ENCODE data around the gene OPRM1. TPM values are rescaled to one million over a fixed set of nuclear protein-coding genes. Genes with fewer than 3 reads are reported as not detected.

OPRM1 gene
- total RNA-seq, 1 experiment from 2014 or later: not detected

DNA sequence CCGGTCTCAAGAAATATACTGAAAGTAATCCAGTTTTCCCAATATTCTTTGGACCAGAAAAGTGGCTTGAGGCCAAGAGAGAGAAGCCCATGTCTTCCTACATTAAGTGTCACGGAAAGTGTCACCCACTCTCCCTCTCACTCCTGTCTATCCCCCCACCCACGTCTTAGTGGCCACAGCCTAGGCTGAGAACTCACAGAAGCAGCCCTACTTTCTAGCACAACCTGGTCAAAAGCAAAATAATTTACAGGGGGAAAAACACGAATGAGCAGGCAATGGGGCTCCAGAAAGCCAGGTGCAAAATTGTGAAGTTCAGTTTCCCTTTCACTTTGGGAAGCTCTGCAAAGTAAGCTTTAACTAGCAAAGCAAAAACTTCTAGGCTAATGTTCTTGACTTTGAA is 118.0 kb downstream of the OPRM1 start:
- POLR2A ChIA-PET: no interaction called here
- Histone ChIP-seq H3K36me3 (ENCODE audit: control insufficient read depth, insufficient read depth, low read length) (no peaks in the 10 kb centered on the region), H3K27me3 (ENCODE audit: control insufficient read depth, insufficient read depth, low read length) (no peaks in the 10 kb centered on the region), H3K27ac (ENCODE audit: low read length) (no peak overlapping the region), H3K4me3 (ENCODE audit: low read depth in 2 of 2, low read length in 2 of 2) (no peak overlapping the region; a peak in 1 of 4 replicates), H3K4me1 (ENCODE audit: control insufficient read depth, insufficient read depth, low read length) (no peaks in the 10 kb centered on the region), H3K9me3 (ENCODE audit: control insufficient read depth, insufficient read depth, low read depth, low read length) (no peaks in the 10 kb centered on the region)
- no TSS peak for BruUV-seq (replicated peaks)
- in situ Hi-C loops (cut with HindIII; ENCODE audit: low pct_unique_long_range_greater_than_20kb, low sequenced_read_pairs) (no loop called here), intact Hi-C loops (cut with micrococcal nuclease; ENCODE audit: unreplicated experiment) (loop anchor here (10.0 kb wide), 2 partner anchors 348 to 518 kb away; no protein-coding TSS in a partner anchor)
- DNase-seq (ENCODE audit: low read depth, low spot score): no peak
- CTCF ChIA-PET: no interaction called here
- TF ChIP-seq TCF7L2 (IDR thresholded peaks at IDR 0.05; ENCODE audit: low read depth, low read length): no peak
- no peak for TF ChIP-seq POLR2AphosphoS5 (IDR thresholded peaks at IDR 0.05; ENCODE audit: low read depth, low read length)
- TF ChIP-seq SIN3A (IDR thresholded peaks at IDR 0.05; ENCODE audit: borderline replicate concordance, insufficient read depth, low read depth, low read length): no peak
- TF ChIP-seq, protein P1, sequence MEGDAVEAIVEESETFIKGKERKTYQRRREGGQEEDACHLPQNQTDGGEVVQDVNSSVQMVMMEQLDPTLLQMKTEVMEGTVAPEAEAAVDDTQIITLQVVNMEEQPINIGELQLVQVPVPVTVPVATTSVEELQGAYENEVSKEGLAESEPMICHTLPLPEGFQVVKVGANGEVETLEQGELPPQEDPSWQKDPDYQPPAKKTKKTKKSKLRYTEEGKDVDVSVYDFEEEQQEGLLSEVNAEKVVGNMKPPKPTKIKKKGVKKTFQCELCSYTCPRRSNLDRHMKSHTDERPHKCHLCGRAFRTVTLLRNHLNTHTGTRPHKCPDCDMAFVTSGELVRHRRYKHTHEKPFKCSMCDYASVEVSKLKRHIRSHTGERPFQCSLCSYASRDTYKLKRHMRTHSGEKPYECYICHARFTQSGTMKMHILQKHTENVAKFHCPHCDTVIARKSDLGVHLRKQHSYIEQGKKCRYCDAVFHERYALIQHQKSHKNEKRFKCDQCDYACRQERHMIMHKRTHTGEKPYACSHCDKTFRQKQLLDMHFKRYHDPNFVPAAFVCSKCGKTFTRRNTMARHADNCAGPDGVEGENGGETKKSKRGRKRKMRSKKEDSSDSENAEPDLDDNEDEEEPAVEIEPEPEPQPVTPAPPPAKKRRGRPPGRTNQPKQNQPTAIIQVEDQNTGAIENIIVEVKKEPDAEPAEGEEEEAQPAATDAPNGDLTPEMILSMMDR (IDR thresholded peaks at IDR 0.05): no peak
- ATAC-seq: no peak

DNA sequence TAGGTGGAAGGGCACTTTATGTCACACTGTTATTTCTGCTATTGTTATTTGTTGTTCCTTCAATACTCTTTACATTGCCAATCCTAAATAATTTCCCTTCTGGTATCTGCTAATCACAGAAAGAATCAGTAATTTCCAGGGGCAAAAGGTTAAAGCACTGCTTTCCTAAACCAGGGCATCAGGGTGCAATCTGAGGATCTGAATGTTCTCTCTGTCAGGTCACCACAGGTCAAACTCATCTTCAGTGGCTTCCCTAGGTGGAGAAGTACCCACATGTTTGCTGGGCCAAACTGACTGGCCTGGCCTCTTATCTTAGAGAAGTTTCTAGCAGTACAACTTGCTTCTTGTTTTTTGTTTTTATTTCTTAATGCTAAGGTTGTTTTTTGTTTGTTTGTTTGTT is 118.7 kb downstream of the OPRM1 start:
- Histone ChIP-seq H3K4me3 (ENCODE audit: low read depth in 2 of 2, low read length in 2 of 2) (no peak overlapping the region), H3K36me3 (ENCODE audit: control insufficient read depth, insufficient read depth, low read length) (no peaks in the 10 kb centered on the region), H3K9me3 (ENCODE audit: control insufficient read depth, insufficient read depth, low read depth, low read length) (no peaks in the 10 kb centered on the region), H3K27me3 (ENCODE audit: control insufficient read depth, insufficient read depth, low read length) (no peaks in the 10 kb centered on the region), H3K27ac (ENCODE audit: low read length) (no peak overlapping the region), H3K4me1 (ENCODE audit: control insufficient read depth, insufficient read depth, low read length) (no peaks in the 10 kb centered on the region)
- intact Hi-C loops (cut with micrococcal nuclease; ENCODE audit: unreplicated experiment) (loop anchor here (10.0 kb wide), 2 partner anchors 347 to 517 kb away; no protein-coding TSS in a partner anchor), in situ Hi-C loops (cut with HindIII; ENCODE audit: low pct_unique_long_range_greater_than_20kb, low sequenced_read_pairs) (no loop called here)
- BruUV-seq (replicated peaks): no TSS peak
- DNase-seq (ENCODE audit: low read depth, low spot score) (no peak), ATAC-seq (no peak)
- ChIA-PET CTCF (no interaction called here), POLR2A (no interaction called here)
- TF ChIP-seq, protein P1 (IDR thresholded peaks at IDR 0.05): no peak
- no peak for TF ChIP-seq SIN3A (IDR thresholded peaks at IDR 0.05; ENCODE audit: borderline replicate concordance, insufficient read depth, low read depth, low read length)
- TF ChIP-seq TCF7L2 (IDR thresholded peaks at IDR 0.05; ENCODE audit: low read depth, low read length): no peak
- TF ChIP-seq, protein P2, sequence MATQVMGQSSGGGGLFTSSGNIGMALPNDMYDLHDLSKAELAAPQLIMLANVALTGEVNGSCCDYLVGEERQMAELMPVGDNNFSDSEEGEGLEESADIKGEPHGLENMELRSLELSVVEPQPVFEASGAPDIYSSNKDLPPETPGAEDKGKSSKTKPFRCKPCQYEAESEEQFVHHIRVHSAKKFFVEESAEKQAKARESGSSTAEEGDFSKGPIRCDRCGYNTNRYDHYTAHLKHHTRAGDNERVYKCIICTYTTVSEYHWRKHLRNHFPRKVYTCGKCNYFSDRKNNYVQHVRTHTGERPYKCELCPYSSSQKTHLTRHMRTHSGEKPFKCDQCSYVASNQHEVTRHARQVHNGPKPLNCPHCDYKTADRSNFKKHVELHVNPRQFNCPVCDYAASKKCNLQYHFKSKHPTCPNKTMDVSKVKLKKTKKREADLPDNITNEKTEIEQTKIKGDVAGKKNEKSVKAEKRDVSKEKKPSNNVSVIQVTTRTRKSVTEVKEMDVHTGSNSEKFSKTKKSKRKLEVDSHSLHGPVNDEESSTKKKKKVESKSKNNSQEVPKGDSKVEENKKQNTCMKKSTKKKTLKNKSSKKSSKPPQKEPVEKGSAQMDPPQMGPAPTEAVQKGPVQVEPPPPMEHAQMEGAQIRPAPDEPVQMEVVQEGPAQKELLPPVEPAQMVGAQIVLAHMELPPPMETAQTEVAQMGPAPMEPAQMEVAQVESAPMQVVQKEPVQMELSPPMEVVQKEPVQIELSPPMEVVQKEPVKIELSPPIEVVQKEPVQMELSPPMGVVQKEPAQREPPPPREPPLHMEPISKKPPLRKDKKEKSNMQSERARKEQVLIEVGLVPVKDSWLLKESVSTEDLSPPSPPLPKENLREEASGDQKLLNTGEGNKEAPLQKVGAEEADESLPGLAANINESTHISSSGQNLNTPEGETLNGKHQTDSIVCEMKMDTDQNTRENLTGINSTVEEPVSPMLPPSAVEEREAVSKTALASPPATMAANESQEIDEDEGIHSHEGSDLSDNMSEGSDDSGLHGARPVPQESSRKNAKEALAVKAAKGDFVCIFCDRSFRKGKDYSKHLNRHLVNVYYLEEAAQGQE (IDR thresholded peaks at IDR 0.05; ENCODE audit: insufficient read depth in 1 of 2, low read depth in 2 of 2, low read length in 1 of 2): no peak
- no peak for TF ChIP-seq POLR2AphosphoS5 (IDR thresholded peaks at IDR 0.05; ENCODE audit: low read depth, low read length)
